Measurements from ENCODE around the gene ATP11A. TPM values are rescaled to one million over a fixed set of nuclear protein-coding genes. Genes with fewer than 3 reads are reported as not detected.

Gene ATP11A
- total RNA-seq, 1 experiment from 2014 or later = 80.4 TPM

DNA sequence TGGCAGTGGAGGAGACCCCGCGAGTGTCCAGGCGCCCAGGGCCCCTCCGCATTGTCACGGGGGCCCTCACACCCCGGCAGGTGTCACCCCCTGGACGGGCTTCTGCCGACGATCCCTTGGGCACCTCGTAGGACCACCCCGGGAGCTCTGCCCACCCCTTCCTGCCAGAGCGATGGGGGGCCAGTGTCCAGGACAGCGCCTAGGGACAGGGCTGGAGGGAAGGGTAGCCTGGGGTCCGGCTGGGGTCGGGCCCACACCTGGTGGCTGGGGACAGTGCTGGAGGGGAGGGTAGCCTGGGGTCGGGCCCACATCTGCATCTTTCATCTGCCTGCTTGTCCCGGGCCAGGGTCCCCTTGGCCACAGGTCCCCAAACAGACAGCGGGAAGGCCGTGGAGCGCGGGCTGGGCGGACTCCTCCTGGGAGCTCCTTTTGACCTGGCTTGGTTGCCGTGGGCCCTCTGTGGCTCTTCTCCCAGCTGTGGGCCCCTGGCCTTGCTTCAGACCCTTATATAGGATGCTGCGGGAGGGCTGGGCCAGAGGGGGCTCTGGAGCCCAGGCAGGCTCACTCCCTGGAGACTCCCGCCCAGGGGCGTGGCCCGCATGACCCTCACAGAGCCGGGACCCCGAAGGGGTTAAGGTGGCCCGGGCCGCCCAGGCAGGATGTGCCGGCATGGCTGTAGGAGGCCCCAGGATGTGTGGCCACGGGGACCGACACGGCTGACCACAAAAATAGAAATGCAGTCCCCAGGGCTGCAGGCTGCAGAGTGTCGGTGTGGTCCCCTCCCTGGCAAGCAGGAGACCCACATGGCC, 205.0 kb downstream of the ATP11A start:
- H3K36me3 ChIP-seq (ENCODE audit: control insufficient read depth in 1 of 2, insufficient read depth in 2 of 2, low read length in 2 of 2) = no peaks in the 10 kb centered on the region
- peak overlapping the region; percentile 52 for H3K9ac ChIP-seq (ENCODE audit: low read length)
- no peak; the same call in 1 of the 2 replicates for ATAC-seq
- peak overlapping the region; percentile 59; the same call in 1 of the 2 replicates for H3K27ac ChIP-seq (ENCODE audit: low read depth, low read length)
- H3K79me2 ChIP-seq (ENCODE audit: insufficient read depth, low read length) = no peaks in the 10 kb centered on the region
- H4K20me1 ChIP-seq (ENCODE audit: insufficient read depth) = no peaks in the 10 kb centered on the region
- no TSS peak for BruUV-seq (replicated peaks)
- H3K9me2 ChIP-seq (ENCODE audit: insufficient read depth) = no peaks in the 10 kb centered on the region
- CTCF ChIA-PET = interaction anchor here (0.6 to 1.8 kb wide), 2 partner anchors 20 to 37 kb away, joined by 3 to 6 read pairs; no protein-coding TSS in a partner anchor
- H2AFZ ChIP-seq (ENCODE audit: low read depth, low read length, poor library complexity, severe bottlenecking) = no peak overlapping the region
- no peaks in the 10 kb centered on the region for H3K9me3 ChIP-seq (ENCODE audit: control insufficient read depth in 1 of 2, insufficient read depth in 1 of 2, low read depth in 1 of 2, low read length in 2 of 2)
- H3K4me1 ChIP-seq (ENCODE audit: control insufficient read depth in 1 of 2, insufficient read depth in 2 of 2, low read length in 2 of 2) = peaks cover 6 to 14% of the 10 kb centered on the region in 2 experiments; a peak in 3 of 4 replicates
- peak overlapping the region; percentile 60 to 66 for H3K4me3 ChIP-seq (replicated peaks in 1 of 2; ENCODE audit: low read depth in 1 of 2, low read length in 2 of 2)
- intact Hi-C loops (cut with micrococcal nuclease) = no loop called here
- no peaks in the 10 kb centered on the region for H3K27me3 ChIP-seq (ENCODE audit: insufficient read depth, low read length)
- TF ChIP-seq YY1 (IDR thresholded peaks at IDR 0.05; ENCODE audit: extremely low read depth, insufficient replicate concordance, low read depth, low read length) (no peak), RAD21 (IDR thresholded peaks at IDR 0.05; ENCODE audit: low read depth) (no peak), SIN3A (IDR thresholded peaks at IDR 0.05; ENCODE audit: low read depth) (no peak), JUND (IDR thresholded peaks at IDR 0.05) (no peak), EGR1 (IDR thresholded peaks at IDR 0.05; ENCODE audit: low read depth) (no peak), SRF (IDR thresholded peaks at IDR 0.05; ENCODE audit: low read depth) (no peak), POLR2A (IDR thresholded peaks at IDR 0.05; ENCODE audit: borderline replicate concordance, extremely low read depth, insufficient read depth, insufficient read length) (no peak)
- TF ChIP-seq, protein P1, sequence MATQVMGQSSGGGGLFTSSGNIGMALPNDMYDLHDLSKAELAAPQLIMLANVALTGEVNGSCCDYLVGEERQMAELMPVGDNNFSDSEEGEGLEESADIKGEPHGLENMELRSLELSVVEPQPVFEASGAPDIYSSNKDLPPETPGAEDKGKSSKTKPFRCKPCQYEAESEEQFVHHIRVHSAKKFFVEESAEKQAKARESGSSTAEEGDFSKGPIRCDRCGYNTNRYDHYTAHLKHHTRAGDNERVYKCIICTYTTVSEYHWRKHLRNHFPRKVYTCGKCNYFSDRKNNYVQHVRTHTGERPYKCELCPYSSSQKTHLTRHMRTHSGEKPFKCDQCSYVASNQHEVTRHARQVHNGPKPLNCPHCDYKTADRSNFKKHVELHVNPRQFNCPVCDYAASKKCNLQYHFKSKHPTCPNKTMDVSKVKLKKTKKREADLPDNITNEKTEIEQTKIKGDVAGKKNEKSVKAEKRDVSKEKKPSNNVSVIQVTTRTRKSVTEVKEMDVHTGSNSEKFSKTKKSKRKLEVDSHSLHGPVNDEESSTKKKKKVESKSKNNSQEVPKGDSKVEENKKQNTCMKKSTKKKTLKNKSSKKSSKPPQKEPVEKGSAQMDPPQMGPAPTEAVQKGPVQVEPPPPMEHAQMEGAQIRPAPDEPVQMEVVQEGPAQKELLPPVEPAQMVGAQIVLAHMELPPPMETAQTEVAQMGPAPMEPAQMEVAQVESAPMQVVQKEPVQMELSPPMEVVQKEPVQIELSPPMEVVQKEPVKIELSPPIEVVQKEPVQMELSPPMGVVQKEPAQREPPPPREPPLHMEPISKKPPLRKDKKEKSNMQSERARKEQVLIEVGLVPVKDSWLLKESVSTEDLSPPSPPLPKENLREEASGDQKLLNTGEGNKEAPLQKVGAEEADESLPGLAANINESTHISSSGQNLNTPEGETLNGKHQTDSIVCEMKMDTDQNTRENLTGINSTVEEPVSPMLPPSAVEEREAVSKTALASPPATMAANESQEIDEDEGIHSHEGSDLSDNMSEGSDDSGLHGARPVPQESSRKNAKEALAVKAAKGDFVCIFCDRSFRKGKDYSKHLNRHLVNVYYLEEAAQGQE (IDR thresholded peaks at IDR 0.05; ENCODE audit: low read depth) = no peak
- no peak for DNase-seq (ENCODE audit: low read depth, low spot score)
- RAD21 ChIA-PET (ENCODE audit: low non-redundant PET in 1 of 2, low total read pairs in 2 of 2, uncharacterized antibody in 2 of 2, unreplicated experiment in 2 of 2) = interaction anchor here (0.7 kb wide), 2 partner anchors 9 to 45 kb away, joined by 3 to 7 read pairs; no protein-coding TSS in a partner anchor
- H3K4me2 ChIP-seq (ENCODE audit: low read length) = peak overlapping the region; percentile 88
- POLR2A ChIA-PET = interaction anchor here (1.1 kb wide), 1 partner anchor 9 kb away, joined by 4 read pairs; no protein-coding TSS in a partner anchor

All from HCT116 (cell line).